ENCODE results near the gene ADAT3. TPM values are rescaled to one million over a fixed set of nuclear protein-coding genes. Genes with fewer than 3 reads are reported as not detected.
"Not testable (repeated sequence)": the region's sequence is repeated elsewhere in the genome, so short reads cannot be mapped to it uniquely, and the experiment has no call there.

ADAT3 gene
- total RNA-seq, 1 donor from 2014 or later = 1.2 TPM

DNA sequence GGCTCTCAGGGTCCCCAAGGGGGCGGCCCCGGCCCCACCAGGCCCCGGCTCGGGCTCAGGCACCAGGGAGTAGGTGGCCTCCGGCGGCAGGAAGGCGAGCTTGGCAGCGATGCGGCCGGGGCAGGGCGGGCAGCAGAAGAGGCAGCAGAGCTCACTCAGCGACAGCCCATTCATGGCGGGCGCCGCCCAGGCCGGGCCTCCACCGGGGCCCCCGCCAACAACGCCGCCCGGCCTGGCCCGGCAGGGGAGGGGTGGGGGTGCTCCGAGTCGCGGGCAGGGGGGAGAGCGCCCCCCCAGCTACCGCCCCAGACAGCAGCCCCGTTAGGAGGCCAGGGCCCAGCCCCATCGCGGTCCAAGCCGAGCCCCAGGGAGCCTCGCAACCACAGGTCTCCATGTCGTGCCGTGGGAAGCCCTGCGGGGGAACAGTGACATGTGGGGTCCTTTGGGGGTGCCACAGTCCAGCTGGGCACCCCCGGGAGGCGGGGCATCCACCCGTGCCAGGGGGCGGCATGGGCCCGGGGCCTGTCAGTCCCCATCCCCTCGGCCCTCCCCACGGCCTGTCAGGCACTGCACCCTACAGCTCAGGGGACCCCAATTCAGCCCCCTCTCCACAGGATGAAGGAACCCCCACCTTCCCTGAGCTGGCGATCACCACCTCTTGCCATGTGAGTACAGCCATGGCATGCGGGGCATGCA, 23.7 kb upstream of the ADAT3 start:
- not testable (repeated sequence) for FAIRE-seq
- DNase-seq (ENCODE audit: low spot score in 2 of 2) = peak in 1 of 2 donors; percentile 62

DNA sequence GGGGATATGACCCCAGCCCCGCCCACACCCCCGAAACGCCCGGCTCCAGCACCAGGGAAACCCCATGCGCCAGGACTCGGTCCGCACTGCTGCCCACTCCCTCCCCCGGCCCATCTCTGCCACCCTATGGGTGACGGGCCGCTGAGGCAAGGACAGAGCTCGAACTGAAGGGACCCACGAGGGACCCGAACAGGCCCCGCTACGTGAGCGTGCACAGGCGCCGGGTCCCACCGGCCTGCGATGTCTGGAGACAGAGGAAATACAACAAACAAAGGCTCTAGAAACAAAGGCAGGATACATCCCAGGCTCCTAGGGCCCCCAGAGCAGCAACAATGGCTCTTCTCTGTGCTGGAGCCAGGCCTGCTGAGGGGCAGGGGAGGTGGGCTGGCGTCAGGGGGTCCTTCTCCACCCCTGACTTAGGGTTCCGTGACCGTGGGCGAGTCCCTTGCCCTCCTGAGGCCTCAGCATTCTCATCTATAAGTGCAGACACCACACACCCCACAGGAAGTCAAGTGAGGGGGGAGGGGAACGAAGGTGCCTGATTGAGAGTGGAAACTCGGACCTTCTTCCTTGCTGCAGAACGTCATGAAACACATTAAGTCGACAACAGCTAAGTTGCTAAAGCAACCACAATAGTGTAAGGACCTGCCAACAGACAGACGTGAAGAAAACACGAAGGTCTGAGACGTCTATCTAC, 23.0 kb upstream of the ADAT3 start:
- DNase-seq (ENCODE audit: low spot score in 2 of 2) (peak in 1 of 2 donors; percentile 69), FAIRE-seq (no peak)

DNA sequence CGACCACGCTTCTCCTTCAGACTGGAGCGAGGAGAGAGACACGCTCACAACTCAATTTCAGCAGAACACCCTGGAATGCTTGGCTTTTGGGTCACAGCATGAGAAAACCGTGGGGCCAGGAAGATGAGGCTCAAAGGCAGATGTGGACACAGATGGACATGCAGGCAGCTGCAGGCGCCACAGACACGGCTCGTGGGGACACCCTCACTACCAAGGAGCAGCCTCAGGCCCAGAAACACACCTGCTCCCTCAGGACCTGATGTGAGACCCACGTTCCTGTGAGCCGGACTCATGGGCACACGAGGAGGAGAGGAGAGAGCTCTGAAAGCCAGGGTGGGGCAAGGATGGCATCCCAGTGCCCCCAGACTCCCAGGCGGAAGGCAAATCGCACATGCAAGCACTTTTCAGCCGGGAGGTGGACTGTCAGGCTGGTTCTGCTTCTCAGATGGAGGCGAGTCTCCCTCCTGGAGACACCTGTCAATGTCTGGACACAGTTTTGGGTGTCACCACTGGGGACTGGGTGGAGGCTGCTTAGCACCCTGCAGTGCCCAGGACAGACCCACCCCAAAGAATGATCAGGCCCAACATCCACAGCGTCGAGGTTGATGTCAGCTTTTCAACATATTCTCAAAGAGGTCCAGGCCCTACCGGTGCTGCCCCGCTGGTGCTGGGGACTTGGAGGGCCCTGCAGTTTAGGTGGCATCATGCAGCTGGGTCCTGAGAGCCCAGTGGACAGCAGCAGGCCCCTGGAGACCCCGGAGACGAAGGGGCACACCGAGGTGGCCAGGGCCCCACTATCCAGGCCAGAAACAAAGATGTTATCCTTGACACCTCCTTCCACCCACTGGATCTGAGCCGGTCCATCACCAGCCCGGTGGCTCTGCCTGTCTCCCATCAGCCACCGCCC, 22.2 kb upstream of the ADAT3 start:
- DNase-seq (ENCODE audit: low spot score in 2 of 2) = peak in 1 of 2 donors; percentile 45

DNA sequence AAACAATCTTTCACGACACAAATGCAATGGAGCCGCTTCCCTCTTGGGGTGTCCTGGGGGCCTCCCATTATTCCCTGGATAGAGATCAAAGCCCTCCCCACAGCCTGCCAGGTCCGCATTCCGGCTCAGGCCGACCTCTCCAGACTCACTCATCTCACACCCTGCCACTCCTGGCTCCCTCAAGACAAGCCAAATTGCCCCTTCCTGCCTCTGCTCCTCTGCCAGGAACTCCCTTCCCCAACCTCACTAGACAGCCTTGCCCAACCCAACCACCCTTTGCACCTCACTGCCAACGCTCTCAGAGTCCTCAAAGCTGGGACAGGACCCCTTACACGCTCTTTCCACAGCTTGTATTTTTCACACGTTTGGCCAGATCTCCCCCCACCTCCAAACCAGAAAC, 21.4 kb upstream of the ADAT3 start:
- no peak for DNase-seq (ENCODE audit: low spot score in 2 of 2)
- no peak for FAIRE-seq

More for the DNA sequence above, 22.2 kb upstream of the ADAT3 start:
- FAIRE-seq = no peak

DNA sequence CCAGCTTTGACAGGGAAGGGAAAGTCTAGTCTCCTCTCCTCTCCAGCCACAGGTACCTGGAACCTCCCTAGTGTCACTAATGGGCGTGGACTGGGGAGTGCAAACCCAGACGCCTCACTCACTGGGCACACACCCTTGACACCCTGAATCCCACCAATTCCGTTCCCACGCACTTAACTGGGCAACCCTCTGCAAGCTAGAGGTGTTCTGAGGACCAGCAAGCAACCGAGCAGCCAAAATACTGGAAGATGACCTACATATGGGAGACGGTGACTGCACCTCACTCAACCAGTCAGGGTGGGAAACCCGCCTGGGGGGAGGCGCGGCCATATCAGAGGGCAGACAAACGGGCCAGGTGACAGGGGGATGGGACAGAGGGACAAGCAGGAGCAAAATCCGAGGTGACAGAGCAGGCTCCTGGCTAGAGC, 20.9 kb upstream of the ADAT3 start:
- DNase-seq (ENCODE audit: low spot score in 2 of 2) = no peak
- no peak for FAIRE-seq

DNA sequence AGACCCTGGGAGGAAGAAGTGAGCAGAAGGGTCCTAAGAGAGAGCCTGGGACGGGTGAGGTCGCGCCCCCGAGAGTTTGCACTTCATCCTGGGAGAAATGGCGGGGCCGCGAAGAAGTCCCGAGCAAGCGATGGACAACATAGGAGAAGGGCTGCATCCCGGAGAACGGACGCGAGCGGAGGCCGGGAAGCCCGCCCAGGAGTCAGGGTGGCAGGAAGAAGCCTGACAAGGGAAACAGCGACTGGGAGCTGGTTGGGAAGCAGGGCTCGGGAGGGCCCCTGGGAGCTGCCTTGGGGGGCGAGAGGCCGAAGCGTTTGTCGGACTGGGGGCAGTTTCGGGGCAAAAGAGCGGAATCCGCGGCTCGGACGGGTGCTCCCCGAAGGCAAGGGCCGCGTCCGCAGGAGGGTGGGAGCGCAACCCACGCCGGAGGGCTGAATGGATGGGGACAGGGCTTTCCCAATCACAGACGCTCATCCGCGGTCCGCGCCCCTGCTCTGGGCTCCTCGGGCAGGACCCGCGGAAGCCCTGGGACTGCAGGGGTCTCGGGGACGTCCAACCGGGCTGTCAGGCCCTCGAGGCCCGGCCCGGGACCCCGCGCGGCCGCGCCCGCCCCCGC, 20.4 kb upstream of the ADAT3 start:
- peak in 1 of 2 donors; percentile 51 for DNase-seq (ENCODE audit: low spot score in 2 of 2)
- no peak for FAIRE-seq

DNA sequence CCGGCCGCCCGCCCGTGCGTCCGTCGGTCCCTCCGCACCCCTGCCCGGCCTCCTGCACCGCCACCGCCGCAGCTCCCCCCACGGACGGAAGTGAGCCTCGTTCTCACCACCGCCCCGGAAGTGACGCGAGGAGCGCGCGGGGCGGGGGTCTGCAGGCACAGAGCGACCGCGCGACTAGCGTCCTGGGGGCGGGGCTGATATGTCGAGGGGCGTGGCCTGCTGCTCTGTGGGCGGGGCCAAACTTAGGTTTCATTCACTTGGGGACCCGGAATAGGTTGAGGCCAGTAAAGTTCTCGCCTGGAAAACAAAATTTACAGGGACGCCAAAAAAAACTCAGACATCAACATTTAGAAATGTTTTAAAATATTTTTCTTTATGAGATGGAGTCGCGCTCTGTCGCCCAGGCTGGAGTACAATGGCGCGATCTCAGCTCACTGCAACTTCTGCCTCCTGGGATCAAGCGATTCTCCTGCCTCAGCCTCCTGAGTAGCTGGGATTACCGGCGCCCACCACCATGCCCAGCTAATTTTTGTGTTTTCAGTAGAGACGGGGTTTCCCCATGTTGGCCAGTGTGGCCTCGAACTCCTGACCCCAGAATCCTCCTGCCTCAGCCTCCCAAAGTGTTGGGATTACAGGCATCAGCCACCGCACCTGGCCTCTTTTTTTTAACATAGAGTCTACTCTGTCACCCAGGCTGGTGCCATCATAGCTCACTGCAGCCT, 19.6 kb upstream of the ADAT3 start, which contains the start of gene ABHD17A:
Gene ABHD17A, minus strand, starts transcription at position 99 of the 722 bp plus-strand sequence. CDS start 3,930 bp downstream, outside the sequence.
- DNase-seq (ENCODE audit: low spot score in 2 of 2) = peak; percentile 97 to 99
- FAIRE-seq = not testable (repeated sequence)

DNA sequence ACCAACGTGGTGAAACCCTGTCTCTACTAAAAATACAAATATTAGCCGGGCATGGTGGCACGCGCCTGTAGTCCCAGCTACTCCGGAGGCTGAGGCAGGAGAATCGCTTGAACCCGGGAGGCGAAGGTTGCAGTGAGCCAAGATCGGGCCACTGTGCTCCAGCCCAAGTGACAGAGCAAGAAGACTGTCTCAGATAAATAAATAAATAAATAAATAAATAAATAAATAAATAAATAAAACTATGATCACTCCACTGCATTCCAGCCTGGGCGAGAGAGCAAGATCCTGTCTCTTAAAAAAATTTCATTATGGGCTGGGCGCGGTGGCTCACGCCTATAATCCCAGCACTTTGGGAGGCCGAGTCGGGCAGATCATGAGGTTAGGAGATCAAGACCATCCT, 18.8 kb upstream of the ADAT3 start:
- not testable (repeated sequence) for DNase-seq (ENCODE audit: low spot score in 2 of 2); FAIRE-seq

DNA sequence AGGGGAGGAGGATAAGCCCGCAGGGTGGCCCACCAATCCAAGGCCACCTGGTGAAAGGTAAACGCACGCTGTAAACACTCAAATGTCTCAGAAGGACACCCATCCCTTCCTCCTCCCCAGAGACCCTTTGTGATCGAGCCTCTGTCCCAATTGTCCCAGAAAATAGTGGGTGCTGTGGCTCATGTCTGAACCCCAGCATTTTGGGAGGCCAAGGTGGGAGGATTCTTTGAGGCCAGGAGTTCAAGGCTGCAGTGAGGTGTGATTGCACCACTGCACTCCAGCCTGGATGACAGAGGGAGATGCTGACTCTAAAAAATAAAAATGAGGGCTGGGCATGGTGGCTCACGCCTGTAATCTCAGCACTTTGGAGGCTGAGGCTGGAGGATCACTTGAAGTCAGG, 16.8 kb upstream of the ADAT3 start:
- FAIRE-seq (no peak), DNase-seq (ENCODE audit: low spot score in 2 of 2) (no peak)

DNA sequence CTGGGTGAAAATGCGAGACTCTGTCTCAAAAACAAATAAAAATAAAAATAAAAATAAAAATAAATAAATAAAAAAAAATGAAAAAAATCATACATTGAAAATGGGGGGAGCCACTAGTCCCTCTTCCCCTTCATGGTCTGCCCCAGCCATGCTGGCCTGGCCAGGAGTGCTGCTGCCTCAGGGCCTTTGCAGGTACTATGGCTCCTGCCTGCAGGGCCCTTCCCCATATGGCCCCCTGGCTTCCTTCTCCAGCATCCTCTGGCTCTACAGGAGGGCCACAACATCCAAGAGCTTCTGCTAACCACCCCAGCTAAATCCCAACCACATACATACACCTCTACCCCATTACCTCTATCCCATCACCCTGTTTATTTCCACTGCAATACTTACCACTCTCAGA, 15.3 kb upstream of the ADAT3 start:
- DNase-seq (ENCODE audit: low spot score in 2 of 2) (no peak), FAIRE-seq (no peak)

DNA sequence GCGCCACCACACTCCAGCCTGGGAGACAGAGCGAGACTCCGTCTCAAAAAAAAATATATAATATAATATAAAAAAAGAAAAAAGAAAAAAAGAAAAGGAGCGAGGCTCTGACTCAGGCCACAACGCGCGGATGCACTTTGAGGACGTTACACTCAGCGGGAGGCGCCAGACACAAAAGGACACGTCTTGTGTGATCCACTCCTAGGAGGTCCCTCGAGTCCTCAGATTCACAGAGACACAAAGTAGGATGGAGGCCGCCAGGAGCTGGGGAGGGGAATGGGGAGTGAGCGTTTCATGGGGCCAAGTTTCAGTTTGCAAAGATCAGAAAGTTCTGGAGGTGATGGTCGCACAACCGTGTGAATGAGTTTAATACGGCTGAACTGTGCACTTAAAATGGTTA, 11.4 kb upstream of the ADAT3 start:
- DNase-seq (ENCODE audit: low spot score in 2 of 2) (no peak), FAIRE-seq (no peak)

DNA sequence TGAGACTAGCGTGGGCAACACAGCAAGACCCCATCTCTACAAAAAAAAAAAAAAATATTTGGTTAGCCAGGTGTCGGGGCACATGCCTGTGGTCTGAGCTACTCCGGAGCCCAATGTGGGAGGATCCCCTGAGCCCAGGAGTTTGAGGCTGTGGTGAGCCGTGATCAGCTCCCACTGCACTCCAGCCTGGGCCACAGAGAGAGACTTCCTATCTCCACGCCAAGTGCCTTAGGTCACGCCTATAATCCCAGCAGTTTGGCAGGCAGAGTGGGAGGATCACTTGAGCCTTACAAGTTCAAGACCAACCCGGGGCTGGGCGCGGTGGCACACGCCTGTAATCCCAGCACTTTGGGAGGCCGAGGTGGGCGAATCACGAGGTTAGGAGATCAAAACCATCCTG, 8.7 kb upstream of the ADAT3 start:
- DNase-seq (ENCODE audit: low spot score in 2 of 2) = no peak
- no peak for FAIRE-seq

DNA sequence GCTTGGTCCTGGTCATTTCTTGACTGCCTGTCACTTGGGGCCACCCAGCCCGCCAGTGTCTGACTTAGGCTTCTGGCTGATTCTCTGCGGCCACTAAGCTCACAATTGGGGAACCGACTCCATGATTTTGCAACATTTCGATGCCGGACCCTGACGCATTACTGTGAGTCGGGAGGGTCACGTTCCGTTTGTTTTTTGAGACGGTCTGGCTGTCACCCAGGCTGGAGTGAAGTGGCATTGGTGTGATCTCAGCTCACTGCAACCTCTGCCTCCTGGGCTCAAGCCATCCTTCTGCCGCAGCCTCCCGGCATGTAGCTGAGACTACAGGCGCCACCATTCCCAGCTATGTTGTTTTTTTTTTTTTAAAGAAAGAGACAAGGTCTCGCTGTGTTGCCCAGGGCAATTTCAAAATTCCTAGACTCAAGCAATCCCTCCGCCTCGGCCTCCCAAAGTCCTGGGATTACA, 3.2 kb upstream of the ADAT3 start:
- FAIRE-seq = no peak
- DNase-seq (ENCODE audit: low spot score in 2 of 2) = no peak

DNA sequence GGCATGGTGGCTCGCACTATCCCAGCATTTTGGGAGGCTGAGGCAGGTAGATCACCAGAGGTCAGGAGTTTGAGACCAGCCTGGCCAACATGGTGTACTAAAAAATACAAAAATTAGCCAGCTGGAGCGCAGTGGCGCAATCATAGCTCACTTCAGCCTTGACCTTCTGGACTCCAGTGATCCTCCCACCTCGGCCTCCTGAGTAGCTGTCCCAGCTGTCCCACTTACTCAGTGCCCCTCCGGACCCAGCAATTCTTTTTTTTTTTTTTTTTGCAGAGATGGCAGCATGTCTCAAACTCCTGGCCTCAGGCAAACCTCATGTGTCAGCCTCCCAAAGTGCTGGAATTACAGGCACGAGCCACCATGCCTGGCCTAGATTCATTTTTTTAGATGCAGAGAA, 2.3 kb upstream of the ADAT3 start:
- FAIRE-seq = no peak
- DNase-seq (ENCODE audit: low spot score in 2 of 2) = no peak

DNA sequence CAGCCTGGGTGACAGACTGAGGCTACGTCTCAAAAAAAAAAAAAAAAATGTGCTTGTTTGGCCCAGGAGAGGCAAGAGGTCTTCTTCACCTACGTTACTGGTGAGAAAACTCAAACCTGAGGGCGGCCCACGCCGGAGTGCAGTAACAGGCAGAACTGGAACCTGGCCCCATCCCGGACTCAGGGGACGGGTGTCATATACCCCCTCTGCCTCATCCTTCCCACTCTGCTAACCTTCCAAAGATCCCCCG, 414 bp upstream of the ADAT3 start:
- no peak for FAIRE-seq

DNA sequence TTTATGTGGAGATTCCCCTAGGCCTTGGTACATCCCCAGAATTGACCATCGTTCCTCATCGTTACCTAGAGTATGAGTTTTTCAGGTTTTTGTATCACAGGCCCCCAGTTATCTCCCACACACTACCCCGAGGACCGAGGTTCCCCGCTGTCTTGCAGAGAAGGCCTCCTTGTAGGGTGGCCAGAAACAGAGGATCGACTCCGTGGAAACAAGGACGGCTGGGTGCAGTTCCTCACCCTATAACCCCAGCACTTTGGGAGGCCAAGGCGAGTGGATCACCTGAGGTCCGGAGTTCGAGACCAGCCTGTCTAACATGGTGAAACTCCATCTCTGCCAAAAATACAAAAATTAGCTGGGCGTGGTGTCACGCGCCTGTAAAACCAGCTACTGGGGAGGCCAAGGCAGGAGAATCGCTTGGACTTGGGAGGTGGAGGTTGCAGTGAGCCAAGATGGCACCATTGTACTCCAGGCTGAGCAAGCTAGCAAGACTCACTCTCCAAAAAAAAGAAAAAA, 720 bp downstream of the ADAT3 start:
- FAIRE-seq = no peak

More for the DNA sequence above, 414 bp upstream of the ADAT3 start:
- no peak for DNase-seq (ENCODE audit: low spot score in 2 of 2)

DNA sequence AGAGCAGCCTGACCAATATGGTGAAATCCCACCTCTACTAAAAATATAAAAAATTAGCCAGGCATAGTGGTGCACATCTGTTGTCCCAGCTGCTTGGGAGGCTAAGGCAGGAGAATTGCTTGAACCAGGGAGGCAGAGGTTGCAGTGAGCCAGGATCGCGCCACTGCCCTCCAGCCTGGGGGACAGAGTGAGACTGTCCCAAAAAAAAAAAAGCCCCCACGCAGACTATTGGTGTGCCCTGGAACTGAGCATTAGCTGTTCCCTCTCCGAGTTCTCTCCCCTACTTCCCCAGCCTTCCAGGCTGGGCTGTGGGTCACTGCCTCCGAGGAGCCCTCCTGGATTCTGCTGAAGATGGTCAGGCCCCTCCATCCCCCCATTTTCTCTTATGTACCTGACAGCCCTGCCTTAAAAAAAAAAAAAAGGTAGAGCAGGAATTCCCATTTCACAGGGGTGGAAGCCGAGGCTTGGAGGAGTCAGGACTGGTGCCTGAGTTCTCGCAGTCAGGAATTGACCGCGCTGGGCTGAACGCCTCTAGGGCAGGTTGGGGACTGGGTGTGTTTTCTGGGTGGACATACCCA, 1.9 kb downstream of the ADAT3 start:
- FAIRE-seq (no peak), DNase-seq (ENCODE audit: low spot score in 2 of 2) (no peak)

More for the DNA sequence above, 720 bp downstream of the ADAT3 start:
- DNase-seq (ENCODE audit: low spot score in 2 of 2) = no peak

DNA sequence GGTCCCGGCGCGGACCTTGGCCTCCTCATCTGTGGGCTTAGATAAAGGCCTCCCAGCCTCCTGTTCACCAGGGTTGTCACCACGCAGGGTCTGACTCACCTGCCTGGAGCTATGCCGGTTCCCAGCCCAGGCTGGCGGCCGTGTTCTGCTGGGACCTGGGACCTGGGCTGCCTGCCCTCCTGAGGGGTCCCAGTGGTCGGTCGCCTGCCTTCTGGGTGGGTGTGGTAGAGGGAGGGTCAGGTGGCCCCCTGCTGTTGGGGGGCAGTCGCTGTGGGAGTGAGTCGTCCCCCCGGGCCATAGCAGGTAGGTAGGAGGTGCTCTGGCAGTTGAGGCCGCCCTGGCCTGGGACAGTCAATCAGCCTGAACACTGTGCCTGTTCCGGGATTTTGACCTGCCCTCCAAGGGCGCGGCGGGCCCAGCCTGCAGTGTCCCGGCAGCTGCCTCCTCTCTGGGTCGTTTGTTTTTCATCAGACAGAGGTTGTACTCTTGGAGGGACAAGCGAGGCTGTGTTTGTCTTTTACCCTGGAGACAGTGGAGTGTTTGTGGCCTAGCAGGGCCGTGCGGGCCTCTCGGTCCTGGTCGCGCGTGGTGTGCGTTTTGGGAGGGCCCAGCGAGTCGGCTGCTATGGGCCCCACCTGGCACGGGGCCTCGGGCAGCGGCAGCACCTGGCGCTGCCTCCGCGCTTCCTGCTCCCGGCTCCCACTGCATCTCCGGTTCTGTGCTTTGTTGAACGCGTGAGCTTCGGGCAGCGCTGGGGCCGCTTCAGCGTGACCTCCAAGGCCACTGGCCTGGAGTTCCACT, 2.6 kb downstream of the ADAT3 start:
- FAIRE-seq (no peak), DNase-seq (ENCODE audit: low spot score in 2 of 2) (peak in 1 of 2 donors; percentile 60)

DNA sequence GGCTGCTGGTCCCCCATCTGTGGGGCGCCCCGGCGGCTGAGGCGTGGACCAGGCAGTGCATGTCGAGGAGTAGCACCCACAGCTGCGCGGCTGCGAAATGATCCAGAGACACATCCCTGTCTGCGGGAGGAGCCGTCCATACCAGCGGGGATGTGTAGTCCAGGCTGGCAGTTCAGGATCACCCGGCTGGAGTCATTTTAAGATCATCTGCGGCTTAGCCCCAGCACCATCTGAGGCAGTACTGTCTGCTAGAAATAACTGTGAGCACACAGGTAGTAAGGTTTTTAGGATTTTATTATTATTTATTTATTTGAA, 3.1 kb downstream of the ADAT3 start:
- peak in 1 of 2 donors; percentile 50 for DNase-seq (ENCODE audit: low spot score in 2 of 2)
- no peak for FAIRE-seq
